Subcutaneous abdominal adipose tissue (tissue), 5 donors: ENCODE data around the gene FMN1.

Source experiments
- H3K27ac ChIP-seq: one replicate; pipeline ENCODE4 v1.7.0; 2013; ENCODE audit warnings: low read depth, mild to moderate bottlenecking, inconsistent platforms, low read length, moderate library complexity
- H3K27me3 ChIP-seq, 5 donors: one replicate each; pipeline ENCODE4 v1.7.0; 2013; ENCODE audit warnings: low read length in 5 of 5, inconsistent platforms in 1 of 5; ENCODE audit not compliant: control insufficient read depth in 5 of 5, insufficient read depth in 4 of 5
- H3K36me3 ChIP-seq, 5 donors: one replicate each; pipeline ENCODE4 v1.7.0; 2013; ENCODE audit warnings: low read length in 5 of 5; ENCODE audit not compliant: control insufficient read depth in 5 of 5, insufficient read depth in 5 of 5
- H3K4me1 ChIP-seq, 5 donors: one replicate each; pipeline ENCODE4 v1.7.0; 2013; ENCODE audit warnings: low read length in 5 of 5, mild to moderate bottlenecking in 3 of 5, moderate library complexity in 1 of 5; ENCODE audit not compliant: control insufficient read depth in 5 of 5, insufficient read depth in 5 of 5
- H3K4me3 ChIP-seq, 5 donors: one replicate each; pipeline ENCODE4 v1.7.0; 2013; ENCODE audit warnings: low read length in 5 of 5, low read depth in 1 of 5
- H3K9ac ChIP-seq, 5 donors: one replicate each; pipeline ENCODE4 v1.7.0; 2013; ENCODE audit warnings: low read length in 5 of 5, mild to moderate bottlenecking in 4 of 5, moderate library complexity in 3 of 5
- H3K9me3 ChIP-seq, 5 donors: one replicate each; pipeline ENCODE4 v1.7.0; 2013; ENCODE audit warnings: low read length in 5 of 5; ENCODE audit not compliant: control insufficient read depth in 5 of 5
- donor health status: healthy.
- donor health status: healthy.
- donor health status: healthy.
- donor health status: healthy.
- donor health status: healthy.

FMN1 gene

DNA sequence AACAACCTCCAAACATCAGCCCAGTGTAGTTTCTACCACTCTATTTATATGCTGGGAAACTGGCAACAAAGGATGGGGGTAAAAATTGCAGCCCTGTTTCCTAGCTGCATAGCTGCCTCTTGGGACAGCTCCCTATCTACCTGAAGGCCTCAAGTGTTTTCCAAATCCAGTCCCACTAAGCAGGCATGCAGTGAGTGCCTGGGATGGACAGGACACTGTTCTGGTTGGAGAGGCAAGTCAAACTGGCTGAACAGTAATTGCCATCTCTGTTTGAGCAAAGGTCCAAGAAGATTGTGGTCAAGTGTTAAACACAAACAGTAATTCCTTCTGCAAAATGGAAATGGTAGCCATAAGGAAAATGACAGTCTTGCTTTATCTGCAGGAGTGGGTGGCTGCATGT is 125.4 kb downstream of the FMN1 start:
- Histone ChIP-seq H3K27ac (no peak overlapping the region), H3K9ac (no peak overlapping the region), H3K4me3 (no peak overlapping the region), H3K27me3 (peaks cover 0 to 4% (median 0%) of the 10 kb centered on the region in 5 donors), H3K36me3 (no peaks in the 10 kb centered on the region), H3K4me1 (peaks cover 0 to 15% (median 10%) of the 10 kb centered on the region in 5 donors), H3K9me3 (no peaks in the 10 kb centered on the region)

DNA sequence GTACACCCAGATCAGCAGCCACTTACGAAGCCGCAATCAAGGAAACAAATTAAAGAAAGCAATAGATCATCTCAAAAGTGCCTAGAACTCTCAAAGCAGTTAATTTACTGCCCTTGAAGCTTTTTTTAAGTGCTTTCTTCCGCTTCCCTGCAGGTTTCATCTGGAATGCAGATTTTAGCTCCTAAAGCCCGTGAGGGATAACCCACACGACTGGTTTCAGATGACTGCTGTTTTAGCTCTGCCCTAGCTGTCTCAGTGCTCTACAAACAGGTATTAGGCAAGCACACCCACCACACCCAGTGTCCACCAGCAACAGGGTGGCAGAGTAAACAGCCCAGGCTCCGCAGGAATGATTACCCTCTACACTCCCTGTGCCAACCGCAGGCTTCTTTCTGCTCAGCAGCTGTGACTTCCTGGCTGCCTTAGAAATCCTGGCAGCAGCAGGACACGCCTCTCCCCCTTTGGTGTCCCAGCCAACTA is 126.0 kb downstream of the FMN1 start:
- H3K9ac ChIP-seq: peak overlapping the region in 2 of 5 donors; percentile 52 to 54
- H3K27me3 ChIP-seq: peaks cover 0 to 4% (median 0%) of the 10 kb centered on the region in 5 donors
- H3K4me3 ChIP-seq: peak overlapping the region in 2 of 5 donors; percentile 11 to 63
- no peaks in the 10 kb centered on the region for H3K36me3 ChIP-seq
- H3K4me1 ChIP-seq: peaks cover 0 to 15% (median 10%) of the 10 kb centered on the region in 5 donors
- no peak overlapping the region for H3K27ac ChIP-seq
- no peaks in the 10 kb centered on the region for H3K9me3 ChIP-seq

DNA sequence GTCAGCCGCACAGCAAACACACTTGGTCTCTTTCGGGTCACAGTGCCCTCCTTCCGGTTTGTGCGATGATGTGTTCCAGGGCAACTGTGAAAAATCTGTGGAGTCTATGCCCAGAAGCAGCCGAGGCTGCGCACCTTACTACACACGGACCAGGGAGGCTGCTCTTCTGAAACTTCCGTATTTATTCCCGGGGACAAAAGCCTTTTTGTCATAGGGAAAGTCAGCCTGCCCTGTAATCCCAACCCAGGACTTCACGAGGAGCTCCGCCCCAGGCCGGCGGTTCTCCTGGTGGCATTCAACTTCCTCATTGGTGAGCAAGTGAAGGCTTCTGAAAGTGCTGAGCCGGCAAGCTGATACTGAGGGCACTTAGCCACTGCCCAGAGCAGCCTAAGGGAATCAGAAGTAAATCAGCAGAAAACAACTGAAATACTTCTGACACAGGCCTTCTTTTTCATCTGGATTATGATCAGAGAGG is 126.5 kb downstream of the FMN1 start:
- peak overlapping the region in 3 of 5 donors; percentile 42 to 54 (median 52) for H3K9ac ChIP-seq
- H3K4me3 ChIP-seq: peak overlapping the region; percentile 38 to 63 (median 52)
- no peaks in the 10 kb centered on the region for H3K9me3 ChIP-seq

DNA sequence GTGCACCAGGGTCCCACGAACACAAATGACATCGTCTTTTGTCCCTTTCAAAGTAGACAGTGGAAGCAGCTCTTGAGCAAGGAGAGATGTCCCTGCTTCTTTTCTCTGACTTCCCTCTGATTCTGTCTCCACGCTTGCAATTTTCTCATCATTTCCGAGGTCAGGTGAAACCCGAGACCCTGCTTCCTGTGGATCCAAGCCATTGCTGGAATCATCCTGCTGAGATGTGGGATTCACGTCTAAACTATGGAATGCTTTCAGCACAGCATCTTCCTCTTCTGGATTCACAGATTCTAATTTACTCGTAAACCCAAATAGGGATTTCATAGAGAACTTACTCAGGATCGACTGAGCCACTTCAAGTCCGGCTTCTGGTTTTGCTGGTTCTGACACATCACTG is 127.1 kb downstream of the FMN1 start:
- H3K36me3 ChIP-seq: no peaks in the 10 kb centered on the region
- H3K27me3 ChIP-seq: peaks cover 0 to 4% (median 0%) of the 10 kb centered on the region in 5 donors
- peaks cover 0 to 15% (median 10%) of the 10 kb centered on the region in 5 donors for H3K4me1 ChIP-seq
- no peak overlapping the region for H3K27ac ChIP-seq
- no peaks in the 10 kb centered on the region for H3K9me3 ChIP-seq
- peak overlapping the region; percentile 38 to 63 (median 52) for H3K4me3 ChIP-seq
- peak overlapping the region in 2 of 5 donors; percentile 52 to 54 for H3K9ac ChIP-seq

More for the DNA sequence above, 126.5 kb downstream of the FMN1 start:
- Histone ChIP-seq H3K36me3 (no peaks in the 10 kb centered on the region), H3K27ac (peak overlapping the region; percentile 9), H3K27me3 (peaks cover 0 to 4% (median 0%) of the 10 kb centered on the region in 5 donors), H3K4me1 (peaks cover 0 to 15% (median 10%) of the 10 kb centered on the region in 5 donors)

DNA sequence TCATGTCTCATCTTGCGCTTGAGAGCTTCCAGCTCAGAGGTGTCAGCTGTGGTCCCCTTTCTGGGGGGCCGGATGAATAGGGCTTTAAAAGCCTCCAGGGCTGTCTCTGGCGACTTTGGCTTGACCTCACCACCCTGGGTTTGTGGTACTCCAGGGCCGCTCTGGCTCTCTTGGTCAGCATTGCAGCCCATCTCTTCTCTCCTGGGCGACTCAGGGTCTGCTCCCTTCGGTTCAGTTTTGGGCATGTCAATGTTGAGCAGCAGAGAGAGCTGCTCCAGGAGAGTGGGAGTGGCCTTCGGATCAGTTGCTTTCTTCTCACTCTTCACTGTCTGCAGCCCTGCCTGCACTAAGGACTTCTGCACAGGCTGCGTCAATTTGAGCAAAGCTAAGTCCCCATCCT is 127.9 kb downstream of the FMN1 start:
- Histone ChIP-seq H3K27me3 (peaks cover 0 to 4% (median 0%) of the 10 kb centered on the region in 5 donors), H3K4me3 (no peak overlapping the region), H3K4me1 (peaks cover 0 to 15% (median 10%) of the 10 kb centered on the region in 5 donors), H3K36me3 (no peaks in the 10 kb centered on the region), H3K27ac (no peak overlapping the region), H3K9ac (no peak overlapping the region), H3K9me3 (no peaks in the 10 kb centered on the region)

DNA sequence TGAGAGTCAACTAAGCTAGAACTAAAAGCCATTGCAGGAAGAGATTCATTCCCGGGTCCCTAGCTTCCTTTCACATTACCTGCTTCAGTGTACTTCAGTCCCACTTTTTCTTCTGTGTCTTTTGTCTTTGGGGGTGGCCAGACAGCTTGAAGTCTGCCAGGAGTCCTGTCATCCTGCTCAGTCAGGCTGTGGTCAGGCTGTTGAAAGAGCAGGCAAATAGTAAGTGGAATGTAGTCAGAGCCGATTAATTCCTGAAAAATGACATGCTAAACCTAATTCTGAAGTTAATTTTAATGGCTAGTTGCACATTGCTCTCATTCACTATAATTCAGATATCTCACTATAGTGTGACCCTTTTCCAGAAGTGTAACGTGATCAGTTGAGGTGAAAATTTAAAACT is 129.6 kb downstream of the FMN1 start:
- Histone ChIP-seq H3K4me1 (peaks cover 0 to 15% (median 10%) of the 10 kb centered on the region in 5 donors), H3K9ac (no peak overlapping the region), H3K27ac (no peak overlapping the region), H3K4me3 (no peak overlapping the region), H3K27me3 (peaks cover 0 to 4% (median 0%) of the 10 kb centered on the region in 5 donors), H3K36me3 (no peaks in the 10 kb centered on the region), H3K9me3 (no peaks in the 10 kb centered on the region)

DNA sequence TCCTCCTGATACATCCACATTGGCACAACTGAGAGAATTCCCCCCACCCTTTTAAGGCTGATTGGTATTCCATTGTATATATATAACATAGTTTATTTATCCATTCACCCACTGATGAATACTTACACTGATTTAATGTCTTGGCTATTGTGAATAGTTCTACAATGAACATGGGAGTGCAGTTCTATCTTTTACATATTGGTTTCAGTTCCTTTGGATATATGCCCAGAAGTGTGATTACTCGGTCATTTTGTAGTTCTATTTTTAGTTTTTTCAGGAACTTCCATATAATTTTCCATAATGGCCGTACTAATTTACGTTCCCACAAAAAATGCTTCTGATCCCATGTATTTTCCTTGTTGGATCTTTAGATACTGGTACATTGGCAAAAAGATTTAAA is 135.3 kb downstream of the FMN1 start:
- Histone ChIP-seq H3K4me1 (no peaks in the 10 kb centered on the region), H3K36me3 (no peaks in the 10 kb centered on the region), H3K9me3 (no peaks in the 10 kb centered on the region), H3K27me3 (no peaks in the 10 kb centered on the region), H3K9ac (no peak overlapping the region), H3K4me3 (no peak overlapping the region), H3K27ac (no peak overlapping the region)

DNA sequence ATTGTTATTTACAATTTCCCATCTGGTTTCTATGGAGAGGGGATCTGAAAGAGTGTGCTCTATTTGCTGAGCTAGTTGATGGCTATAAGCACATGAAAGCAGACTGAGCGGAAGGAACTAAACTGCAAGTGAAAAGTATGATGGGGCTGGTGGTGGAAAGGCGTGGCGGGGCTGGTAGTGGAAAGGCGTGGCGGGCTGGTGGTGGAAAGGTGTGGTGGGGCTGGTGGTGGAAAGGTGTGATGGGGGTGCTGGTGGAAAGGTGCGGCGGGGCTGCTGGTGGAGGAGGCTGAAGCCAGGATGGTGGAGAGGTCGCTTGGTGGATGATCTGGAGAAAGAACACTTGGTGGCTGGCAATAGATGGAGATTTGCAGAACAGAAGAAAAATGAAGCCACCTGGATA is 136.7 kb downstream of the FMN1 start:
- no peaks in the 10 kb centered on the region for H3K27me3 ChIP-seq
- H3K4me1 ChIP-seq: no peaks in the 10 kb centered on the region
- no peaks in the 10 kb centered on the region for H3K36me3 ChIP-seq
- no peak overlapping the region for H3K27ac ChIP-seq
- H3K9ac ChIP-seq: no peak overlapping the region
- no peaks in the 10 kb centered on the region for H3K9me3 ChIP-seq
- H3K4me3 ChIP-seq: no peak overlapping the region

DNA sequence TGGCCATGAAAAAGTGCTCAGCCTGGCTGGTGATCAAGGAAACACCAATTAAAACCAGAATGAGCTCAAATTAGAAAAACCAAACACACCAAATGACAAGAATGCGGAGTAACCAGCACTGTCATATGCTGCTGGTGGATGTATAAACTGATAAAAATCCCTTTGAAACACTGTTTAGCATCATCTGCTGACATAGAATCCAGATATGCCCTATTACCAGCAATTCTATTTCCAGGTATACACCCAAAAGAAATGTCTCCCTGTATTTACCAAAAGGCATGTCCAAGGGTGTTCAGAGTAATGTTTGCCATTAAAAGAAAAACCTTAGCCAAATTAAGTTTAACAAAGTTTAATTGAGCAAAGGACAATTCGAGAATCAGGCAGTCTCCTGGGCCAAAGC is 138.6 kb downstream of the FMN1 start:
- no peak overlapping the region for H3K27ac ChIP-seq
- no peaks in the 10 kb centered on the region for H3K4me1 ChIP-seq
- no peak overlapping the region for H3K4me3 ChIP-seq
- no peaks in the 10 kb centered on the region for H3K9me3 ChIP-seq
- H3K27me3 ChIP-seq: no peaks in the 10 kb centered on the region
- H3K9ac ChIP-seq: no peak overlapping the region
- H3K36me3 ChIP-seq: peaks cover 0 to under 1% (median 0%) of the 10 kb centered on the region in 5 donors

DNA sequence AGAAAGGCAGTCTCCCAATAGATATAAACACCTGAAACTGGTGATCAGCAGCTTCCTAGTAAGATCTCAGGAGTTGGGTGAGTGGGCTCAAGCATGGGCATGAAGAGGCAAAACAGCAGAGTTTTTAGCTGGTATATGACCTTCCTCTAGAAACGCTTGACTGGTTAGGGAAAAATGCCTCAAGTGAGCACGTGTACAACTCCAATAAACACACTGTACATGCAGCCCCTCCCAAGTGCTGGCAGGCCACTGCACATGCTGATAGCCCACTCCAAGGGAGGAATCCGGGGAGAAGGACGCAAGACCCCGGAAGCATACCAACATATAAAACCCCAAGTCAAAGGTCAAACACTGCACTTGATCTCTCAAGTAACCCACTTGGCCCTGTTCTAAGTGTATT is 143.0 kb downstream of the FMN1 start:
- no peak overlapping the region for H3K4me3 ChIP-seq
- no peaks in the 10 kb centered on the region for H3K27me3 ChIP-seq
- H3K27ac ChIP-seq: no peak overlapping the region
- peaks cover 0 to 7% (median 3%) of the 10 kb centered on the region in 5 donors for H3K9me3 ChIP-seq
- H3K36me3 ChIP-seq: peaks cover 0 to 3% (median 0%) of the 10 kb centered on the region in 5 donors
- H3K4me1 ChIP-seq: no peaks in the 10 kb centered on the region
- H3K9ac ChIP-seq: no peak overlapping the region
